Uterus (tissue), 2 donors: ENCODE measurements around the gene SMTN.

Source experiments
- CTCF ChIP-seq, 4 experiments: fragments of 200-600 bp in 2 of 4; fragments of 450-650 bp in 2 of 4; sonication (generic) in 2 of 4; IDR thresholded peaks; one replicate each; pipeline ENCODE4 v1.5.1; 2016 to 2019; ENCODE audit warnings: antibody characterized with exemption in 4 of 4, mild to moderate bottlenecking in 2 of 4, moderate library complexity in 1 of 4
- POLR2A ChIP-seq, 2 donors: fragments of 450-650 bp; IDR thresholded peaks; one replicate each; pipeline ENCODE4 v1.6.1; 2016; ENCODE audit warnings: antibody characterized with exemption in 2 of 2, mild to moderate bottlenecking in 1 of 2, moderate library complexity in 1 of 2

- TF ChIP-seq CTCF (IDR thresholded peaks at IDR 0.05) (no peak), POLR2A (IDR thresholded peaks at IDR 0.05) (no peak)
Measured at GRCh38 chr22:31122196-31122531, 41.0 kb downstream of the SMTN start.
